Left renal pelvis (tissue), 4 donors: ENCODE measurements around the gene MLLT3. TPM values are rescaled to one million over a fixed set of nuclear protein-coding genes. Genes with fewer than 3 reads are reported as not detected.
"Not testable (repeated sequence)": the region's sequence is repeated elsewhere in the genome, so short reads cannot be mapped to it uniquely, and the experiment has no call there.

Experiments used
- DNase-seq, 4 donors: peaks; one replicate each; pipeline ENCODE4 v3.0.0-alpha.2; 2013; ENCODE audit warnings: low read depth in 4 of 4, low spot score in 3 of 4
- polyA plus RNA-seq, 4 donors: library from polyadenylated mRNA; unstranded; fragments of 120-200 nt; gene quantifications; one replicate each; pipeline ENCODE4 v1.2.1, GENCODE V29; 2013; ENCODE audit not compliant: insufficient read length in 4 of 4

Gene MLLT3
- polyA plus RNA-seq, 4 donors = 27.1 to 52.9 (median 38.8) TPM

- no peak for DNase-seq
Observed at GRCh38 chr9:20599195-20599594, 23.1 kb downstream of the MLLT3 start.

DNA sequence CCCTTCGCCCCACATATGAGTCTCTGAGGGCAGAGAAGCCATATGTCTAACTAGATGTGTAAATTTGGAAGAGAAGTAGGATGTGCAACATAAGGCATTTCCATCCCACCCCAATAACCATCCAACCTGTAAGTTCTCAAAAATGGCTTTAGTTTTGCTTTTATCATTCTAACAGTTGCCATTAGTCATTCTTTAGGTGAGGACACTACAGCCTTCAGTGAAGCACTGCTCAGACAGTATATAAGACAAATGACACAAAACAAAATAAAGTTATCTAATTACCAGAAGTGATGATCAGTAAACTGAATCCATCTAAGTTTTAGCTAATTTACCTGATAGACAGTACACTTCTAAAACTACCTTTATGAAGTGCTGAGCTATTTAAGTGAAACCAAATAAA lies 23.9 kb downstream of the MLLT3 start:
- DNase-seq = no peak

- DNase-seq = no peak
Observed at GRCh38 chr9:20597862-20598261, 24.4 kb downstream of the MLLT3 start.

DNA sequence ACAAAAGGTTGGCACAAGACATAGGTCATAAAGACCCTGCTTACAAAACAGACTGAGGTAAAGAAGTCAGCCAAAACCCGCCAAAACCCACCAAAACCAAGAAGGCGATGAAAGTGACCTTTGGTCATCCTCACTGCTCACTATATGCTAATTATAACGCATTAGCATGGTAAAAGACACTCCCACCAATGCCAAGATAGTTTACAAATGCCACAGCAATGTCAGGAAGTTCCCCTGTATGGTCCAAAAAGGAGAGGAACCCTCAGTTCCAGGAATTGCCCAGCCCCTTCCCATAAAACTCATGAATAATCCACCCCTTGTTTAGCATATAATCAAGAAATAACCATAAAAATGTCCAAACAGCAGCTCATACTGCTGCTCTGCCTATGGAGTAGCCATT lies 27.7 kb downstream of the MLLT3 start:
- DNase-seq = no peak

DNA sequence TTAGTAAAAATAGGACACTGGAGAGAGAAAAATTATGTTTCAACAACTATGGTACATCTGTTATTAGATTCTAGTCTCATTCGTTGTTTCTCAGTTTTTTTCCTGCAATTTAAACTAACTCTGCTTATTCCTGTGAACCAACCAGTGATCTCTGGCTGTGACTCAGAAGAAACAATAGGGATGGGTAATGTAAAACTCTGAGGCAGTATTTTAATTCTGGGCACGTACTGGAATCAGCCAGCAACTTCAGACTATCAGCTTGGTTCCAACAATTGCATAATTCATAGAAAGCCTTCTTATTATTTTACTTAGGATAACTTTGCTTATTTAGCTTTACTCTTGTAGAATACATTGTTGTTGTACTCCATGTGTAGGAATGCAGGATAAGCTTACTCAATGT lies 28.8 kb downstream of the MLLT3 start:
- no peak for DNase-seq

DNA sequence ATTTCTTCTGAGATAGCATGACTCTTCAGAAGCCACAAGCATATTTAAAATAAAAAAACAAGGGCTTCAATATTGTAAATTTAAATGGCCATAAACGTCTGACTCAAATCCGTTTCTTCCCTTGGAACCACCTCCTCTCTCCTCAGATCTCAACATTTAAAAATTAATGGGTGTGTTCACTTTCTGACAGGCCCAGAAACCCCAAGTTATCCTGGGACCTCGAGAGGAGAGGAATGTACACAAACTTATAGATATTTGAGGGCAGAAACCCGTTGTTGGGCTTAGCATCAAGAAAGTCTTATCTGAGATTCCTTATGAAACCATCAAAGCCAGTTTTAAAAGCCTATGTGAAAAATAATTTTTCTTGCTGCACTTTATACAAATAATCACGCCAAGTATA lies 29.2 kb downstream of the MLLT3 start:
- no peak for DNase-seq

DNA sequence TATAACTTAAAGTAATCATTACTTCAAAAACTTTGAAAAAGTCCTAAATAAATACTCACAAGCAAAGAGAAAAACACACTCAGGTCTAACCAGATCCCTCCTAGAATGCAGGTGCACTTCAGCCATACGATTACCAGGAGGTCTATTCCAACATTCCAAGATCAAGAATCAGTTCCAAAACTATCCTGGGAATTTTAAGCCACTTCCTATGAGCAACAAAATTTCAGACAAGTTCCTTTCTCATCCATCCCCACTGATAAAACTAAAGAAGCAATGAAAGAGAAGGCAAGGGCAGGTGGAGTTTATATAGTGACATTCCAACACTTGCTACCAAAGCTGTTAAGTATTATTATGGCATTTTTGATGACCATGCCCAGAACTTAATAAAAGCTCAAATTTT lies 29.6 kb downstream of the MLLT3 start:
- DNase-seq = no peak

DNA sequence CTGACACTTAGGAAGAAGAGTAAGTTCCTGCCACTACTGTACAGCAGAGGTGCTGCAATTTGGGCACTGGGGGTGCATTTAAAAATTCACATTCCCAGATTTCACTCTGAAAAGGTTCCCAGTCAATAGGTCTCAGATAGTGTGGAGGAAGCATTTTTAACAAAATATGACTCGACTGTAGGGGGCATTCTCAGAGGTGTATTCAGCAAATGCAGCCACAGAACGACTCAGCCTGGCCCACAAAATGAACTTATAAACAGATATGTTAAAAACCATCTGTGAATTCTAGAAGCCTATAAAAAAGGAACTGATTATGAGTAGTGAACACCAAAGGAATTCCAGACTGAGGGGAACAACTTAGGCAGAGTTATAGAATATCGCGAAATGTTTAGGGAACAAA lies 31.1 kb downstream of the MLLT3 start:
- DNase-seq = no peak

GRCh38 chr9:20584968-20585643 lies 37.2 kb downstream of the MLLT3 start:
- DNase-seq = no peak

- not testable (repeated sequence) for DNase-seq
Observed at GRCh38 chr9:20583088-20583487, 39.2 kb downstream of the MLLT3 start.

DNA sequence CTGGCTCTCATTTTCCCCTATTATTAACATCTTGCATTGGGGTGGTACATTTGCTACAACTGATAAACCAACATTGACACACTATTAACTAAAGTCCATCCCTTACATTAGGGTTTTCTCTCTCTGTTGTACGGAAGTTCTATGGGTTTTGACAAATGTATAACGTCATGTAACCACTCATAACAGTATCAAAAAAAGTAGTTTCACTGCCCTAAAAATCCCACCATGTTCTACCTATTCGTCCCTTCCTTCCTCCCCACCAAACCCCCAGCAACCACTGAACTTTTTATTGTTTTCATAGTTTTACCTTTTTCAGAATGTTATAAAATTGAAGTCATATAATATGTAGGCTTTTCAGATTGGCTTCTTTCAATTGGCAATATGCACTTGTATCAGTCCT lies 40.1 kb downstream of the MLLT3 start:
- DNase-seq = no peak

GRCh38 chr9:20580673-20581072 lies 41.6 kb downstream of the MLLT3 start:
- DNase-seq = peak in 1 of 4 donors; percentile 9

- DNase-seq = no peak
Observed at GRCh38 chr9:20579524-20580314, 42.6 kb downstream of the MLLT3 start.

GRCh38 chr9:20573023-20573422 lies 49.3 kb downstream of the MLLT3 start:
- no peak for DNase-seq

- no peak for DNase-seq
Observed at GRCh38 chr9:20570756-20571155, 51.5 kb downstream of the MLLT3 start.

DNA sequence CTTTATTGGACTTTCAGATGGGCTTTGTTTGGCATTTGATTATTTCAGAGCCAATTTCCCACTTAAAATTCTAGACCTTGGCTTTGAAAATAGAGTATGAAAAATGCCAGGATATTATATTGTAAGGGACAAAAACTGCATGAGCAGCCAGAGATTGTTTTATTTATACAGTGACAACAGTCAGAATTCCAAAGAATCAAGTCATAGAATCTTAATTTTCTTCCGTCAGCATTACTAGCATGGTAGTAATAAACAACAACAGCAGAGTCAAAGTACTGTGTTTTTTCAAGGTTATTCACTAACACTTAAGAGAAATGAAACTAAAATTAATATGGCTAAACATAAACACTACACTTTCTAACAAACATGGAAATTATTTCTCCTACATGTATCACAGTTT lies 52.2 kb downstream of the MLLT3 start:
- DNase-seq = no peak

GRCh38 chr9:20569525-20569924 lies 52.8 kb downstream of the MLLT3 start:
- no peak for DNase-seq

DNA sequence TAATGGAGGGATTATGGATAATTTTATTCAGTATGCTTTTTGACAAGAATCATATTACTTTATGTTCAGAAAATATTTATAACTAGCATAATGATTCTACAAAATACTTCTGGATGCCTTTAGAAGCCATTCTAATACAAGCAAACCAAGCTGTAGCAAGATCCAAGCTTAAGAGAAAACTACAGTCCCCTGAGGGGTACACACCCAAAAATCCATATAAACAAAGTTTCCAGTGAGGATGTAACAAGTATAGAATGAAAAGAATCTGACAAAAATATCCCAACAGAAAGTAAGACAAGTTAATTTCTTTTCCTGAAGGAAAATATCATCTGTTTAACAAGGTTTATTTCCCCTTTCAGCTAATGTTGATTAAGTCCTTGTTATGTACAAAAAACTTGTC lies 53.9 kb downstream of the MLLT3 start:
- DNase-seq = no peak

DNA sequence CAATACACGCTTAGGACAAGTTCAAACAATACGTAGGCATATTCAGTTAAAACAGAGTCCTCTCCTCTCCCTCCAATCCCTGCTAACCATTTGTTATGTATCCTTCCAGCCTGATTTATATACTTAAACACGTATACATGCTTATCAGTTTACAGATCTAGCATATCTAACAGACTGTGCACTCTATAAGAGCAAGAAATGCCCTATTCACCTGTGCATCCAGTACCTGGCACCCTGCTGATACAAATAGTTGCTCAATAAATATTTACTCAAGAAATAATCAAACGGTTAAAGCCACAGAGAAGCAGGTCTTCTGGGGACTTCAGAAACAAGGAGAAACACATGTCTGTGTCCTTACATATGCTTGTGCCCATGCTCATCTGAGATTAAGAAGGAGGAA lies 55.9 kb downstream of the MLLT3 start:
- DNase-seq = no peak

- no peak for DNase-seq
Observed at GRCh38 chr9:20564650-20565049, 57.6 kb downstream of the MLLT3 start.

DNA sequence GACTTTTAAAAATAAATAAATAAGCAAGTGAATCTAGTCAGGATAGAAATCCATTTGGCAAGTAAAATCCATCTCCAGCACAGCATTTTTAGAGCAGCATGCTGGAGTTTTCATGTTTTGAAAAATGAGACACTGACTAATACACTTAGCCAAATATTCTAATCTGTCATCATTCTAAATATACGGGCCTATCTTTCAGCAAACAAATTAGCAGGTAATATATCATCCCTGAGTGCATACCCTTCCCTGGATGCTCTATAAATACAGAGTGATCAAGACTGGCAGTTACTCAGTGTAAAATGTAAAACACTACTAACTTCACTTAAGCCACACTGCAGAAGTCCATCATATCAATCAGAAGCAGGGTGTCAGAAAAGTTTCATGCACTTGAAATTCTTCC lies 58.4 kb downstream of the MLLT3 start:
- no peak for DNase-seq

DNA sequence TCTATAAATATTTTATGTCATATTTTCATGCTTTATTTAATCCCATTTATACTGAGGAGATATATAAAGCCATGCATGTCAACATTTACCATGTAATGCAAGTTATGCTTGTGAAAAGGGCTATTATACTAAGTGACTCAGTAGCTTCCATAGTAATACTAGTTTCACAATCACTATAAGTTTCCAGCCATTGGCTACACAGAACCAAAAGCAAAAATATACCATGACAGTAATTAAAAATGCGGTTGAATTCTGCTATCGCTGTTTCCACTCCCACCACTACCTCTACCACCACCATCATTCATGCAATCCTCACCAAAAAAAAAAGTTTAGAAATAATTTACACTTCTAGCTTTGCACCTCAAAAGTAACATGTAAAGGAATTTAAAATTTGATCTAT lies 60.2 kb downstream of the MLLT3 start:
- no peak for DNase-seq
